A549 treated with DMSO at 1 μM for 4 hours (cell line): ENCODE results near the gene CWC25. TPM values are rescaled to one million over a fixed set of nuclear protein-coding genes. Genes with fewer than 3 reads are reported as not detected.

Source experiments
- total RNA-seq: library from RNA; stranded (reverse); fragments of 200-300 nt; extraction: Qiagen RNA extraction; gene quantifications from 5 replicates; pipeline ENCODE4 v1.2.3, GENCODE V29; 2022; ENCODE audit warnings: low read depth

Gene CWC25
- total RNA-seq = 22.6 to 26.6 TPM (median 23.2 TPM) in 5 replicates

GRCh38 chr17:38824899-38825761 is at the start of gene CWC25:
CWC25 (minus strand) TSS chr17:38825321; CDS start chr17:38825183, 138 bp downstream.

DNA sequence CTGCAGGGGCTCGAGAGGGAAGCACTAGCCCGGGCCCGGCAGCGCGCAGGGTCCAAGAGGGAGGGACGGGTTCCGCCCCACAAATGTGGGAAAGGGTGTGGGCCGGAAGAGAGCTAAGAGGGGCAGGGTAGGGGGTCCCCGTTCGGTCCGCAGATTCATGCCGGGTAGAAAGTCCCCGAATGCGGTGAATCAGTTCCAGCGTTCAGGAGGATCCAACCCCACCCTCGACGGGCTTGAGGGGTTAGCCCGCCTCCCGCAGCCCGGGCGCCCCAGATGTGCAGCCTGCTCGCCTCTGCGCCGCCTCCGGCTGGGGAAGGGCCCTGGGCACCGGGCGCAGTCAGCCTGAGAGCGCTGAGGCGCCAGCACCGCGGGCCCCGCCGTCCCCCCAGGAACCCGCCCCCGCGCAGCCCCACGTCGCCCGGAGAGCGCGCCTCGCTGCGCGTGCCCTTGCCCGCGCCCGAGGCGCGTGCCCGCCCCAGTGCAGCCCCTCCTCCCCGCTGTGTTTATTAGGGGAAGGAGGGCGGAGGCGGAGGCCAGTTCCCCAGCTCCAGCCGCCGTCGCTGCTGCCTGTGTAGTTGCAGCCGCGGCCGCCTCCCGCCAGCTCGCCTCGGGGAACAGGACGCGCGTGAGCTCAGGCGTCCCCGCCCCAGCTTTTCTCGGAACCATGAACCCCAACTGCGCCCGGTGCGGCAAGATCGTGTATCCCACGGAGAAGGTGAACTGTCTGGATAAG is 44.6 kb upstream of the CWC25 start, which contains the start of gene LASP1:
Gene LASP1 (plus strand): TSS at position 533 of the 733 bp plus-strand sequence. CDS start 132 bp downstream, at position 665.

GRCh38 chr17:38853292-38854219 is 28.4 kb upstream of the CWC25 start, which contains the start of gene RPL23:
RPL23 (minus strand) TSS chr17:38853721; CDS start chr17:38853710, 11 bp downstream.

DNA sequence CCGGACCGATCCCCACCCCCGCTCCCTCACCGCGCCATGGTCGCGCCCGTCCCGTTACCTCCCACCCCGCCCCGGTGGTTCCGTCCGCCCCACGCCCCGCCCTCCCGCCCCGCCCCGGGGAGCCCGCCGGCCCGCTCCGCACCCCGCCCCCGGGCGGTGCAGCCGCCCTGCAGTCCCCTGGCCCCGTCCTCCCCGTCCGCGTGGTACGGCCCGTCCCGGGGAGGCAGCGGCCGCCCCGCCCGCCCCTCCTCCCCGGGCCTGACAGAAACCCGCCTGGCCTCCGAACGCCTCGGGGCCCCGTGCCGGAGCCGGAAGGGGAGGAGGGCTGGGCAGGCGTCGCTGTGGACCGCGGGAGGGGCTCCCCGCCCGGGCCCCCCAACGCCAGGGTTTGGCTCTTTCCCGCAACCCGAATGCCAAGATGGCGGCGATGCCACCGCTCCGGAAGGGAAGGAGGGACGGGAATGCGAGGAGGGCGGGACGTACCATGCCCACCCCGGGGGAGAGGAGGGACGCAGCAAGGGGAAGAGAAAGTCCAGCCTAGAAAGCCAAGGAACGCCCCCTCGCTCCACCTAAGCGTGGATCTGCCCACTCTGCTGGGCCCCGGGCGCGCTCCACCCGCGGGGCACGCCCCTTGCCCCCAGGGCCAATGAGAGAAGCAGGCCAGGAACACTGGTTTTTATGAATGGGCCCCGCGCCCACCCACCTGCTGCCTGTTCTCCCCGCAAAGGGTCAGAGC is 25.5 kb downstream of the CWC25 start, which contains the start of gene PIP4K2B:
Gene PIP4K2B (minus strand): TSS at position 56 of the 736 bp plus-strand sequence. CDS start 132 bp downstream, outside the sequence.

GRCh38 chr17:38752308-38753070 is 72.6 kb downstream of the CWC25 start, which contains the start of gene PSMB3:
PSMB3 (plus strand) TSS chr17:38752741; CDS start chr17:38752827, 86 bp downstream.

Other genes with a start within 250 kb of the CWC25 start
- gene SRCIN1, start 219.4 kb downstream of the CWC25 start, total RNA-seq = 2.3 to 2.9 TPM (median 2.8 TPM) in 5 replicates
- 11.8 to 15.4 TPM (median 14.1 TPM) in 5 replicates for gene EPOP, start 150.4 kb downstream of the CWC25 start, total RNA-seq
- gene MLLT6, start 120.0 kb downstream of the CWC25 start, total RNA-seq = 29.1 to 36.6 TPM (median 33.8 TPM) in 5 replicates
- gene CISD3, start 95.0 kb downstream of the CWC25 start, total RNA-seq = 49.9 to 90.1 TPM (median 81.8 TPM) in 5 replicates
- gene PCGF2, start 77.0 kb downstream of the CWC25 start, total RNA-seq = 37.1 to 65.4 TPM (median 55.6 TPM) in 5 replicates
- gene PSMB3, start 72.6 kb downstream of the CWC25 start, total RNA-seq = 371 to 441 TPM (median 418 TPM) in 5 replicates
- gene PIP4K2B, start 25.8 kb downstream of the CWC25 start, total RNA-seq = 35.9 to 49.8 TPM (median 43.6 TPM) in 5 replicates
- gene RPL23, start 28.4 kb upstream of the CWC25 start, total RNA-seq = 2,538 to 2,929 TPM (median 2,599 TPM) in 5 replicates
- 254 to 281 TPM (median 267 TPM) in 5 replicates for gene LASP1, start 44.7 kb upstream of the CWC25 start, total RNA-seq
- not detected in 5 replicates for gene FBXO47, start 142.1 kb upstream of the CWC25 start, total RNA-seq